IMR-90 (cell line): ENCODE measurements around the gene MRGPRE. TPM values are rescaled to one million over a fixed set of nuclear protein-coding genes. Genes with fewer than 3 reads are reported as not detected.

ENCODE experiments used
- ATAC-seq: fragments of 200-7000 bp; cut with Tn5 transposase; 2 replicates; pipeline ENCODE4 v1.9.1; 2020; ENCODE audit warnings: low read depth, mild to moderate bottlenecking, moderate library complexity
- BruUV-seq: library from RNA; stranded (reverse); fragments of 400-500 nt; replicated peaks from 2 replicates; lab custom pipeline; 2021; lab: Mats Ljungman, UMichigan
- CTCF ChIA-PET: fragments of 300-600 bp; formaldehyde crosslinking; extraction: SDS; loops from one replicate; lab custom pipeline; 2021; ENCODE audit warnings: antibody characterized with exemption; lab: Yijun Ruan, JAX
- POLR2A ChIA-PET: fragments of 300-600 bp; sonication (Branson Sonifier 250); formaldehyde crosslinking; loops from one replicate; lab custom pipeline; 2022; ENCODE audit warnings: antibody characterized with exemption; ENCODE audit not compliant: unreplicated experiment; lab: Charles Lee
- DNase-seq: peaks from one replicate; pipeline ENCODE4 v3.0.0; 2013
- H2AFZ ChIP-seq: replicated peaks from 2 replicates; pipeline ENCODE3; 2013; ENCODE audit warnings: low read length, mild to moderate bottlenecking; ENCODE audit not compliant: poor library complexity
- H2AK5ac ChIP-seq: 2 replicates; pipeline ENCODE4 v1.6.1; 2013; ENCODE audit warnings: low read depth, low read length, inconsistent platforms
- H2AK9ac ChIP-seq: replicated peaks from 2 replicates; pipeline ENCODE3; 2013; ENCODE audit warnings: mild to moderate bottlenecking, low read depth, low read length, moderate library complexity; ENCODE audit not compliant: poor library complexity
- H2BK120ac ChIP-seq: 2 replicates; pipeline ENCODE4 v1.6.1; 2013; ENCODE audit warnings: low read depth, low read length, inconsistent platforms
- H2BK15ac ChIP-seq: 3 replicates; pipeline ENCODE4 v1.6.1; 2013; ENCODE audit warnings: low read depth, low read length, inconsistent platforms
- H2BK20ac ChIP-seq: 2 replicates; pipeline ENCODE4 v1.6.1; 2013; ENCODE audit warnings: low read depth, mild to moderate bottlenecking, inconsistent platforms, low read length, moderate library complexity
- H2BK5ac ChIP-seq: 2 replicates; pipeline ENCODE4 v1.6.1; 2013; ENCODE audit warnings: mild to moderate bottlenecking, low read depth, low read length, inconsistent platforms; ENCODE audit not compliant: poor library complexity, severe bottlenecking
- H3K14ac ChIP-seq: replicated peaks from 2 replicates; pipeline ENCODE4 v1.6.1; 2013; ENCODE audit warnings: low read depth, low read length, inconsistent platforms
- H3K18ac ChIP-seq: 2 replicates; pipeline ENCODE4 v1.6.1; 2013; ENCODE audit warnings: low read depth, low read length, control low read depth
- H3K23ac ChIP-seq: 2 replicates; pipeline ENCODE4 v1.6.1; 2013; ENCODE audit warnings: low read depth, low read length, inconsistent platforms
- H3K27ac ChIP-seq: 2 replicates; pipeline ENCODE4 v1.5.1; 2013; ENCODE audit warnings: mild to moderate bottlenecking, control low read depth, low read length; ENCODE audit not compliant: insufficient read depth
- H3K27me3 ChIP-seq: 2 replicates; pipeline ENCODE4 v1.6.1; 2013; ENCODE audit warnings: low read length; ENCODE audit not compliant: control insufficient read depth, insufficient read depth
- H3K36me3 ChIP-seq: 2 replicates; pipeline ENCODE4 v1.6.1; 2013; ENCODE audit warnings: low read length, mixed read lengths; ENCODE audit not compliant: control insufficient read depth, insufficient read depth
- H3K4ac ChIP-seq: 2 replicates; pipeline ENCODE4 v1.6.1; 2013; ENCODE audit warnings: low read depth, low read length, inconsistent platforms
- H3K4me1 ChIP-seq: 2 replicates; pipeline ENCODE4 v1.6.1; 2013; ENCODE audit warnings: low read length, mixed read lengths; ENCODE audit not compliant: control insufficient read depth, insufficient read depth
- H3K4me2 ChIP-seq: 2 replicates; pipeline ENCODE4 v1.6.1; 2013; ENCODE audit warnings: low read depth, mild to moderate bottlenecking, control low read depth, low read length, moderate library complexity
- H3K4me3 ChIP-seq: 2 replicates; pipeline ENCODE4 v1.5.1; 2013; ENCODE audit warnings: low read depth, mild to moderate bottlenecking, control low read depth, low read length, moderate library complexity; ENCODE audit not compliant: insufficient read depth
- H3K56ac ChIP-seq: 2 replicates; pipeline ENCODE4 v1.6.1; 2013; ENCODE audit warnings: low read length, inconsistent platforms; ENCODE audit not compliant: insufficient read depth; ENCODE audit errors: extremely low read depth
- H3K79me1 ChIP-seq, 2 experiments: 2 replicates each; pipeline ENCODE4 v1.6.1; 2013; ENCODE audit warnings: low read length in 2 of 2, inconsistent platforms in 1 of 2, low read depth in 1 of 2
- H3K9ac ChIP-seq: 2 replicates; pipeline ENCODE4 v1.6.1; 2013; ENCODE audit warnings: low read depth, low read length, control low read depth
- H3K9me1 ChIP-seq: 2 replicates; pipeline ENCODE4 v1.6.1; 2013; ENCODE audit warnings: low read length, inconsistent platforms; ENCODE audit not compliant: insufficient read depth
- H3K9me3 ChIP-seq: 2 replicates; pipeline ENCODE4 v1.6.1; 2013; ENCODE audit warnings: low read length; ENCODE audit not compliant: control insufficient read depth, insufficient read depth
- H4K20me1 ChIP-seq: 2 replicates; pipeline ENCODE4 v1.6.1; 2013; ENCODE audit warnings: low read length, inconsistent platforms; ENCODE audit not compliant: insufficient read depth
- H4K5ac ChIP-seq: 2 replicates; pipeline ENCODE4 v1.6.1; 2013; ENCODE audit warnings: mild to moderate bottlenecking, low read depth, low read length, control low read depth
- H4K8ac ChIP-seq, 2 experiments: 2 replicates each; pipeline ENCODE4 v1.6.1; 2013; ENCODE audit warnings: low read depth in 2 of 2, low read length in 2 of 2, control low read depth in 1 of 2, inconsistent platforms in 1 of 2
- H4K91ac ChIP-seq: 2 replicates; pipeline ENCODE4 v1.6.1; 2013; ENCODE audit warnings: low read depth, low read length, inconsistent platforms; ENCODE audit not compliant: insufficient read depth
- NFE2L2 ChIP-seq: fragments of 150-350 bp; IDR thresholded peaks from 2 replicates; pipeline ENCODE4 v1.6.1; 2016; ENCODE audit warnings: low read depth, mild to moderate bottlenecking, low read length
- RAD21 ChIP-seq: IDR thresholded peaks from 2 replicates; pipeline ENCODE4 v1.6.1; 2012; ENCODE audit warnings: low read length, improper control_type of control experiment
- WGBS, 2 experiments: methylation state at CpG; one replicate each; pipeline versions ENCODE4 v1.1.5 to v1.1.7; 2013; ENCODE audit warnings: missing lambda C conversion rate in 2 of 2; ENCODE audit not compliant: insufficient read length in 1 of 2; ENCODE audit errors: extremely low coverage in 2 of 2; 5-methylcytosine and 5-hydroxymethylcytosine counted together
- dilution Hi-C: fragments of 300-500 bp; cut with HindIII; formaldehyde crosslinking; loops from one replicate; pipeline ENCODE4 v1.14.3; 2018; ENCODE audit warnings: low sequenced_read_pairs; ENCODE audit not compliant: unreplicated experiment
- in situ Hi-C: fragments of 300-500 bp; cut with MboI; formaldehyde crosslinking; loops from 3 replicates; pipeline ENCODE4 v1.14.3; 2019; ENCODE audit warnings: low sequenced_read_pairs, inconsistent platforms, mixed read lengths
- intact Hi-C: fragments of 100-400 bp; cut with micrococcal nuclease; formaldehyde crosslinking; loops from 2 replicates; pipeline ENCODE4 v1.10.0; 2022
- polyA plus RNA-seq, 3 experiments: library from polyadenylated mRNA; depleted of rRNA; stranded (reverse); fragments of >200 nt; gene quantifications; 2 replicates each; pipeline ENCODE4 v1.2.3, GENCODE V29; 2012; ENCODE audit warnings: low replicate concordance in 1 of 3
- total RNA-seq: library from RNA; depleted of rRNA; stranded (reverse); fragments of >200 nt; gene quantifications from 2 replicates; pipeline ENCODE4 v1.2.3, GENCODE V29; 2012

Gene MRGPRE
- total and polyA plus RNA-seq, 2 of the 4 experiments (the other 2 are of a cell fraction), result not detected

DNA sequence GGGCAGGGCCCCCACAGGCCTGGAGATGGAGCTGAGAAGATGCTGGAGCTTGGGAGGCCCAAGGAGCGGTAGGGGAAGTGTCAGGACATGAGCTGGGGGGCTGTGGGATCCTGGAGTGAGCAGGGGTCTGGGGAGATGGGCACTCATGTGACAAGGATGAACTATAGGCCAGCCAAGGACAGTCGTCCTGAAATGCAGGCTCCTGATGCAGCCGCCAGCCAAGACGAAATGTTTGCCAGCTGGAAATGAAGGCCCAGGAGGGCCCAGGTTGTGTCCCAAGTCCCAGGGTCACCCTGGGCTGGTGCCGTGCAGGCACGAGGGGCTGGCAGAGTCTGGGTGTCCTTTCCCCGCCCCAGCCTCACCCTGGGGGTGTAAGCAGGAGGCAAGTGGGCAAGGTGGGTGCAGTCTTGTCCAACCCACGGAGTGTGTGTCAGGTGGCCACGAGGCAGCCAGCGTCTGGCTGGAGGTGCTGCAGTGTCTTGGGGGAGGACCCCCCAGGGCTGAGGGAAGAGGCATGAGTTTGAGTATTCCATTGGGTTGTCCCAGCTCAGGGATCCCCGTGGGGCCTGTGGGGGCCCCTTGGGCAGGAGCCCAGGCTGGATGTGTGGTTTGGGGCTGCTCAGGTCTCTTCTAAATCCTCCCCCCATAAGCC lies 35.0 kb downstream of the MRGPRE start:
- no peak for TF ChIP-seq NFE2L2
- TF ChIP-seq RAD21, result no peak
- Histone ChIP-seq H3K9me3 (no peaks in the 10 kb centered on the region), H2AK5ac (no peak overlapping the region), H3K14ac (no peak overlapping the region), H2BK15ac (no peak overlapping the region), H3K18ac (no peak overlapping the region), H3K23ac (no peak overlapping the region), H2BK20ac (no peak overlapping the region), H4K8ac (no peak overlapping the region), H2AK9ac (peak overlapping the region; percentile 72), H3K56ac (no peak overlapping the region), H3K27me3 (peaks cover 67% of the 10 kb centered on the region), H3K79me1 (no peaks in the 10 kb centered on the region), H4K91ac (no peak overlapping the region), H4K20me1 (no peaks in the 10 kb centered on the region), H2BK5ac (no peak overlapping the region), H2AFZ (no peak overlapping the region), H3K4me2 (no peak overlapping the region), H3K9ac (no peak overlapping the region), H3K36me3 (no peaks in the 10 kb centered on the region), H4K5ac (no peak overlapping the region), H3K4me1 (no peaks in the 10 kb centered on the region), H3K4me3 (no peak overlapping the region), H3K4ac (no peak overlapping the region), H3K9me1 (no peaks in the 10 kb centered on the region), H2BK120ac (no peak overlapping the region), H3K27ac (no peak overlapping the region)
- no peak for ATAC-seq
- 63% methylated on average over 3 of the region's 11 CpGs; no CpG with 5 or more reads in 1 of the 2 experiments for WGBS, 2 experiments
- in situ Hi-C loops, result no loop called here
- ChIA-PET CTCF (no interaction called here), POLR2A (no interaction called here)
- intact Hi-C loops, result no loop called here
- dilution Hi-C loops, result no loop called here
- no peak for DNase-seq
- no TSS peak for BruUV-seq
